ENCODE data around the gene ZNF732. TPM values are rescaled to one million over a fixed set of nuclear protein-coding genes. Genes with fewer than 3 reads are reported as not detected.

Gene ZNF732
- total and polyA plus RNA-seq, 2 of the 8 experiments (the other 6 are each of a cell fraction or from before 2014, with no cell fraction given), result 1.9 to 35.7 TPM

GRCh38 chr4:244471-244870 is 60.8 kb downstream of the ZNF732 start:
- no peak overlapping the region for H2AFZ ChIP-seq (ENCODE audit: low read length)
- H4K5ac ChIP-seq (ENCODE audit: insufficient read length, low read depth, low read length), result no peak overlapping the region
- no peak overlapping the region for H3K4me2 ChIP-seq (ENCODE audit: insufficient read depth in 1 of 2, low read depth in 2 of 2, low read length in 2 of 2)
- H2BK12ac ChIP-seq (ENCODE audit: low read depth, low read length), result no peak overlapping the region
- H2AK5ac ChIP-seq (ENCODE audit: low read depth, low read length), result no peak overlapping the region
- H3K79me2 ChIP-seq (ENCODE audit: control insufficient read depth in 1 of 2, insufficient read depth in 2 of 2, low read length in 2 of 2), result peaks cover 0 to 15% of the 10 kb centered on the region in 2 experiments; a peak in 2 of 4 replicates
- no peak overlapping the region for H4K91ac ChIP-seq (replicated peaks; ENCODE audit: insufficient read length, low read length)
- H3K4ac ChIP-seq (replicated peaks; ENCODE audit: insufficient read length, low read depth, low read length), result no peak overlapping the region
- no peak overlapping the region for H2BK120ac ChIP-seq (replicated peaks; ENCODE audit: low read depth, low read length)
- no peaks in the 10 kb centered on the region for H3K4me1 ChIP-seq (replicated peaks in 1 of 4; ENCODE audit: control insufficient read depth in 3 of 4, insufficient read depth in 4 of 4, low read length in 3 of 4)
- H3K79me1 ChIP-seq (ENCODE audit: low read depth, low read length), result 0 out of 2 replicates have a peak, but pooled peaks cover under 1% of the 10 kb centered on the region
- H3K4me3 ChIP-seq (ENCODE audit: extremely low read depth in 1 of 4, insufficient read depth in 2 of 4, low read depth in 3 of 4, low read length in 4 of 4), result no peak overlapping the region
- H3K27me3 ChIP-seq (replicated peaks in 1 of 4; ENCODE audit: control insufficient read depth in 3 of 4, extremely low read depth in 1 of 4, insufficient read depth in 3 of 4, low read length in 3 of 4), result no peaks in the 10 kb centered on the region
- CTCF ChIA-PET (ENCODE audit: partially characterized antibody), result interaction anchor here (0.5 to 3.3 kb wide), 13 partner anchors 9 to 301 kb away, joined by 3 to 15 read pairs (median 3); no protein-coding TSS in a partner anchor
- no peak overlapping the region for H3K27ac ChIP-seq (ENCODE audit: low read depth, low read length)
- POLR2A ChIA-PET (ENCODE audit: partially characterized antibody), result interaction anchor here (0.7 to 2.1 kb wide), 6 partner anchors 8 to 120 kb away, joined by 3 to 9 read pairs (median 4); partner anchors contain the start of genes ZNF718 and ZNF732
- peaks cover 0 to 38% (median 6%) of the 10 kb centered on the region in 4 experiments; a peak in 4 of 8 replicates for H3K36me3 ChIP-seq (ENCODE audit: control insufficient read depth in 2 of 4, insufficient read depth in 4 of 4, low read length in 3 of 4)
- no peak overlapping the region for H3K56ac ChIP-seq (replicated peaks; ENCODE audit: insufficient read length, low read depth, low read length)
- no peak overlapping the region for H3K23ac ChIP-seq (ENCODE audit: insufficient read length)
- H3K18ac ChIP-seq (ENCODE audit: extremely low read depth, low read length), result no peak overlapping the region
- WGBS, 2 experiments (ENCODE audit: extremely low coverage in 1 of 2, insufficient coverage in 1 of 2, insufficient read length in 1 of 2, insufficient replicate concordance in 2 of 2, low coverage in 1 of 2, low lambda C conversion rate in 2 of 2, missing lambda C conversion rate in 1 of 2), result 85% methylated on average over 7 of the region's 7 CpGs; no CpG with 5 or more reads in 1 of the 2 experiments
- no peak overlapping the region for H3K9ac ChIP-seq (replicated peaks in 1 of 4; ENCODE audit: extremely low read depth in 1 of 4, low read depth in 3 of 4, low read length in 3 of 4)
- peak; percentile 45 for FAIRE-seq
- H3K23me2 ChIP-seq (ENCODE audit: low read depth, low read length), result no peaks in the 10 kb centered on the region
- H3K14ac ChIP-seq (ENCODE audit: insufficient read length), result no peak overlapping the region
- no peak overlapping the region for H2BK15ac ChIP-seq (ENCODE audit: low read length)
- no peak overlapping the region for H2BK5ac ChIP-seq (ENCODE audit: low read depth, low read length)
- peak; percentile 39 to 70 for DNase-seq (ENCODE audit: low read depth in 1 of 2, low spot score in 2 of 2)
- H4K20me1 ChIP-seq (replicated peaks in 1 of 2; ENCODE audit: control insufficient read depth in 1 of 2, insufficient read depth in 2 of 2, low read length in 2 of 2), result no peaks in the 10 kb centered on the region
- H4K8ac ChIP-seq (ENCODE audit: extremely low read depth, insufficient read depth, low read length), result no peak overlapping the region
- peaks cover 46 to 55% of the 10 kb centered on the region in 2 experiments for H3K9me3 ChIP-seq (ENCODE audit: insufficient read depth in 2 of 2, low read depth in 1 of 2, low read length in 1 of 2)
- H2BK20ac ChIP-seq (ENCODE audit: low read length), result no peak overlapping the region
- TF ChIP-seq YY1 (IDR thresholded peaks at IDR 0.05; ENCODE audit: low read depth, low read length) (no peak), BCL11A (IDR thresholded peaks at IDR 0.05; ENCODE audit: low read depth in 2 of 2, low read length in 2 of 2) (no peak), EP300 (IDR thresholded peaks at IDR 0.05; ENCODE audit: borderline replicate concordance in 1 of 2, low read depth in 2 of 2, low read length in 2 of 2) (no peak), SAP30 (IDR thresholded peaks at IDR 0.05; ENCODE audit: insufficient read depth, insufficient replicate concordance, low read length) (no peak), KDM1A (IDR thresholded peaks at IDR 0.05; ENCODE audit: borderline replicate concordance, low read length) (no peak), CTBP2 (IDR thresholded peaks at IDR 0.05; ENCODE audit: borderline replicate concordance, insufficient read depth, insufficient read length, low read length) (no peak), TAF1 (IDR thresholded peaks at IDR 0.05; ENCODE audit: low read depth, low read length) (no peak)
- TF ChIP-seq, protein P1, sequence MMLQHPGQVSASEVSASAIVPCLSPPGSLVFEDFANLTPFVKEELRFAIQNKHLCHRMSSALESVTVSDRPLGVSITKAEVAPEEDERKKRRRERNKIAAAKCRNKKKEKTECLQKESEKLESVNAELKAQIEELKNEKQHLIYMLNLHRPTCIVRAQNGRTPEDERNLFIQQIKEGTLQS (IDR thresholded peaks at IDR 0.05; ENCODE audit: insufficient read depth, low read depth, low read length), result no peak
- TF ChIP-seq, protein P2, sequence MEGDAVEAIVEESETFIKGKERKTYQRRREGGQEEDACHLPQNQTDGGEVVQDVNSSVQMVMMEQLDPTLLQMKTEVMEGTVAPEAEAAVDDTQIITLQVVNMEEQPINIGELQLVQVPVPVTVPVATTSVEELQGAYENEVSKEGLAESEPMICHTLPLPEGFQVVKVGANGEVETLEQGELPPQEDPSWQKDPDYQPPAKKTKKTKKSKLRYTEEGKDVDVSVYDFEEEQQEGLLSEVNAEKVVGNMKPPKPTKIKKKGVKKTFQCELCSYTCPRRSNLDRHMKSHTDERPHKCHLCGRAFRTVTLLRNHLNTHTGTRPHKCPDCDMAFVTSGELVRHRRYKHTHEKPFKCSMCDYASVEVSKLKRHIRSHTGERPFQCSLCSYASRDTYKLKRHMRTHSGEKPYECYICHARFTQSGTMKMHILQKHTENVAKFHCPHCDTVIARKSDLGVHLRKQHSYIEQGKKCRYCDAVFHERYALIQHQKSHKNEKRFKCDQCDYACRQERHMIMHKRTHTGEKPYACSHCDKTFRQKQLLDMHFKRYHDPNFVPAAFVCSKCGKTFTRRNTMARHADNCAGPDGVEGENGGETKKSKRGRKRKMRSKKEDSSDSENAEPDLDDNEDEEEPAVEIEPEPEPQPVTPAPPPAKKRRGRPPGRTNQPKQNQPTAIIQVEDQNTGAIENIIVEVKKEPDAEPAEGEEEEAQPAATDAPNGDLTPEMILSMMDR (IDR thresholded peaks at IDR 0.05; ENCODE audit: control extremely low read depth in 1 of 3, insufficient read depth in 1 of 3, low read depth in 1 of 3, low read length in 3 of 3), result peak in 2 of 3 experiments; percentile 32 to 67; a peak in 3 of 4 replicates

Measured in H1 (cell line).